Lower leg skin (tissue), 4 donors: Measurements from ENCODE around the gene CORO2A. TPM values are rescaled to one million over a fixed set of nuclear protein-coding genes. Genes with fewer than 3 reads are reported as not detected.

ENCODE experiments used
- DNase-seq, 2 donors: peaks; one replicate each; pipeline ENCODE4 v3.0.0-alpha.2; 2019; ENCODE audit warnings: low spot score in 2 of 2
- H3K4me3 ChIP-seq: fragments of 200-600 bp; sonication (generic); 2 replicates; pipeline ENCODE4 v1.5.1; 2017; ENCODE audit warnings: mild to moderate bottlenecking, low read depth; ENCODE audit not compliant: poor library complexity, severe bottlenecking
- POLR2A ChIP-seq, 2 donors: fragments of 450-650 bp; IDR thresholded peaks; one replicate each; pipeline ENCODE4 v1.6.1; 2016 to 2017; ENCODE audit warnings: antibody characterized with exemption in 2 of 2, mild to moderate bottlenecking in 1 of 2, moderate library complexity in 1 of 2
- WGBS, 2 donors: methylation state at CpG; one replicate each; pipeline ENCODE4 v1.1.5; 2018; 5-methylcytosine and 5-hydroxymethylcytosine counted together
- intact Hi-C: fragments of 100-400 bp; cut with DNase I; formaldehyde crosslinking; loops from one replicate; pipeline ENCODE4 v1.15.0; 2023; ENCODE audit warnings: low total_unique reads
- total RNA-seq, 4 donors: library from RNA; depleted of rRNA; stranded (reverse); fragments of >200 nt; gene quantifications; one replicate each; pipeline ENCODE4 v1.1.0, GENCODE V29; 2016
- TF ChIP-seq, protein P1 (sequence below), 3 donors: fragments of 450-650 bp; IDR thresholded peaks; one replicate each; pipeline ENCODE4 v1.5.1; 2016; ENCODE audit warnings: antibody characterized with exemption in 3 of 3, mild to moderate bottlenecking in 3 of 3, moderate library complexity in 2 of 3

The CORO2A gene
- total RNA-seq, 4 donors from 2014 or later, result 20.8 to 31.4 (median 25.4) TPM

DNA sequence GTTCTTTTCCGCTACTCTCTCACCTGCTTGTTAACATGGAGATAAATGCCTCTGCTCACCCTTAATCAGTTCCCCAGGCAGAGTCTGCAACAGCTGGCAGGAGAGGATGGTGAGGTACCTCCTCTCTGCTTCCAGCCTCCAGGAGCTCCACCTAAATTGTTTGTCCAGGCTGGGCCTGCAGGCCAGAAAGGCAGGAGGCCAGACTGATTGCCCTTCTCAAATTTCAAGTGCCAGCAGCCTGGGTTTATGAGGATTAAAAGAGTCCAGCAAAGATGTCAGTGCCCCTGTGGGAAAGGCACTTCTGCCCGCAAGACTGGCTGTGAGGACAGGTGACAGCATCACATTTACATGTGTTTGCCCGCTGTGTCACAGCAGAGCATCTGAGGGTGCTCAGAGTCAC lies 19.8 kb downstream of the CORO2A start:
- WGBS, 2 donors, result 52 to 82% methylated on average over 3 of the region's 3 CpGs
- no peak for DNase-seq
- intact Hi-C loops, result no loop called here
- no peak overlapping the region for H3K4me3 ChIP-seq
- TF ChIP-seq, protein P1, sequence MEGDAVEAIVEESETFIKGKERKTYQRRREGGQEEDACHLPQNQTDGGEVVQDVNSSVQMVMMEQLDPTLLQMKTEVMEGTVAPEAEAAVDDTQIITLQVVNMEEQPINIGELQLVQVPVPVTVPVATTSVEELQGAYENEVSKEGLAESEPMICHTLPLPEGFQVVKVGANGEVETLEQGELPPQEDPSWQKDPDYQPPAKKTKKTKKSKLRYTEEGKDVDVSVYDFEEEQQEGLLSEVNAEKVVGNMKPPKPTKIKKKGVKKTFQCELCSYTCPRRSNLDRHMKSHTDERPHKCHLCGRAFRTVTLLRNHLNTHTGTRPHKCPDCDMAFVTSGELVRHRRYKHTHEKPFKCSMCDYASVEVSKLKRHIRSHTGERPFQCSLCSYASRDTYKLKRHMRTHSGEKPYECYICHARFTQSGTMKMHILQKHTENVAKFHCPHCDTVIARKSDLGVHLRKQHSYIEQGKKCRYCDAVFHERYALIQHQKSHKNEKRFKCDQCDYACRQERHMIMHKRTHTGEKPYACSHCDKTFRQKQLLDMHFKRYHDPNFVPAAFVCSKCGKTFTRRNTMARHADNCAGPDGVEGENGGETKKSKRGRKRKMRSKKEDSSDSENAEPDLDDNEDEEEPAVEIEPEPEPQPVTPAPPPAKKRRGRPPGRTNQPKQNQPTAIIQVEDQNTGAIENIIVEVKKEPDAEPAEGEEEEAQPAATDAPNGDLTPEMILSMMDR (IDR thresholded peaks at IDR 0.05), result no peak
- TF ChIP-seq POLR2A (IDR thresholded peaks at IDR 0.05), result no peak

DNA sequence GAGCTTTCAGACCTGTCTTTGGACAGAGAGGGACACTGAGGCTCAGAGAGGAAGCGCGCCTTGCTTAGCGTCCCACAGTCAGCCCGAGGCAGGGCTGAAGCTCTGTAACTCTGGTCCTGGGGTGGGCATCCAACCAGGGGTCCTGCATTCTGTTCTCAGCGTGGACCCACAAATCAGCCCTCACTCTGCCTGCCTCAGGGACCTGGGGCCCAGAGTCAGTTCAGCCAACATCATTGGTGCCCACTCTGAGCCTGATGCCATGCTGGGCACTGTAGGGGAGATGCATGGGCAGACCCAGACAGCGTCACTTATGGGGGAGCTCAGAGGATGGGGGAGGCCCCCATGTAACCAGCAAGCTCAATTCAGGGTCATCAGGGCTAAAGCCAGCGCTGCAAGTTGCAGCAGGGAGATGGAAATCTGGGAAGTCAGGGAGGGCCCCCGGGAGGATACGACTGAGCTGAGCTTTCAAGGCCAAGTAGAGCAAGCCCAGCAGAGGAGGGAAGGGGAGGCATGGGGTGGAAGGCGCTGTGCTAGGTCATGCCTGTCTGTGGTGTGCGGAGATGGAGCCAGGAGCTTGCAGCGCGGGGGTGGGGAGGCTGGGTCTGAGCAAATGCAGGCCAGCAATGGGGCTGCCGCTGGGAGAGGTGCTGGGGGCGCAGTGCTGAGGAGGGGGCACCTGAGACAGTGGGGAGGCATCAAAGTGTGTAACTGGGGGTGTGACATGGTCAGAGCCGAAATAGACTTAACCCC lies 21.1 kb downstream of the CORO2A start:
- DNase-seq, result no peak
- H3K4me3 ChIP-seq, result no peak overlapping the region
- intact Hi-C loops, result no loop called here
- TF ChIP-seq, protein P1 (IDR thresholded peaks at IDR 0.05), result no peak
- TF ChIP-seq POLR2A (IDR thresholded peaks at IDR 0.05), result no peak
- 64 to 68% methylated on average over 16 of the region's 16 CpGs for WGBS, 2 donors

DNA sequence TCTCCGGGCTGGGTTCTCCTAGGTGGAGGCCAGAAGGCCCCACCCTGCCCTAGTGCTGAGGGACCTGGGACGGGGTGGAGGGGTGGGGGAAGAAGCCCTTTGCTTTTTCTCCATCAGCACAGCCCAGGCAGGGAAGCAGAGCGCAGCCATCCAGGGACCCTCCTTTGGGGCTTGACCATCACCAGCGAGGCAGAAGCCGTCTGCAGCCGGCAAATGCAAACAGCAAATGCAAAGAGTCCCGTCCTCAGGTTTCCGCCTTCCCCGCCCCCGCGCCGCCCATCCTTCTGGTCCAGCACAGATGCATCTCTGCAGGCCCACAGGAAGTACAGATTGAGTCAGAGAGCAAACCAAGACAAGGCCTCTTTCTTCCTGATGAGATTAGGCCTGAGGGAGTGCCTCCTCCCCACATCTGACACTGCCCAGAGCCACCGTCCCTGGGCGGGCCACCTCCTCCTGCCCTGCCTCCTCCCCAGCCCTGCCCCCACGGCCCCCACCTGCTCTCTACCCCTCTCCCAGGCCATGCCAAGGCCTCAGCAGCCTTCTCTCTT lies 23.4 kb downstream of the CORO2A start:
- no peak overlapping the region for H3K4me3 ChIP-seq
- WGBS, 2 donors, result 59 to 67% methylated on average over 15 of the region's 15 CpGs
- intact Hi-C loops, result no loop called here
- DNase-seq, result no peak
- no peak for TF ChIP-seq POLR2A (IDR thresholded peaks at IDR 0.05)
- TF ChIP-seq, protein P1 (IDR thresholded peaks at IDR 0.05), result no peak

DNA sequence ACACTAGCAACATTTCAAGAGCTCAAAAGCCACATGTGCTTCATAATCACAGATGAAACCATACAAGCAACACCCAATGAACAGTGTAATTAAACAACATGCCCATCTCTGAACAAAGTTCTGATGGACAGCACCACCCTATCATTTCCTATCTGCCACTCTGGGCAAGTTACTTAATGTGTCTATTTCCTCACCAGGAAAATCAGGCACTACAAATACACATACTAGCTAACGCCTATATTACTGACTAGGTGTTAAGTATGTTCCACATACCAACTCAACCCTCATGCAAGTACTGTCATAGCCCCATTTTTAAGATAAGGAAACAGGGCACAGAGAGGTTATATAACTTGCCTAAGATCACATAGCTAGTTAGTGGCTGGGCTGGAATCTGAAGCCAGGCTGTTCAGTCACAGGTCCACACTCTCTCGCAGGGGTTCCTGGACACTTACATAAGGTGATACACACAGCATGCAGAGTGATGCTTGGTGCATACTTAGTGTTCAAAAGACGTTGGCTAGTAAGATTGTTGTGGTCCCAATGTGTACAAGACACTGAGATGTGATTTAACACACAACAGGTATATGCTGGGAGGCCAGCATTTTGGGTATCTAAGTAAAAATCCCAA lies 24.2 kb downstream of the CORO2A start:
- no peak overlapping the region for H3K4me3 ChIP-seq
- 53 to 57% methylated on average over 3 of the region's 3 CpGs for WGBS, 2 donors
- intact Hi-C loops, result no loop called here
- DNase-seq, result no peak
- no peak for TF ChIP-seq POLR2A (IDR thresholded peaks at IDR 0.05)
- TF ChIP-seq, protein P1 (IDR thresholded peaks at IDR 0.05), result no peak

DNA sequence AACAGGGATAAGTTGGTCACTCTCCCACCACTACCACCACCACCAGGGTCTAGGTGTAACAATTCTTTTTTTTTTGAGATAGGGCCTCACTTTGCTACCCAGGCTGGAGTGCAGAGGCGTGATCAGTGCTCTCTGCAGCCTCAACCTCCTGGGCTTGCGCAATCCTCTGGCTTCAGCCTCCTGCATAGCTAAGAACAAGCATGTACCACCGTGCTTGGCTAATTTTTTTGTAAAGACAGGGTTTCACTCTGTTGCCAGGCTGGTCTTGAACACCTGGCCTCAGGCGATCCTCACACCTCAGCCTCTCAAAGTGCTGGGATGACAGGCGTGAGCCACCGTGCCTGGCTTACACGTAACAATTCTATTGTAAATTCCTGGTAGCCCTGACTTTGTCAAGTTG lies 27.5 kb downstream of the CORO2A start:
- TF ChIP-seq POLR2A (IDR thresholded peaks at IDR 0.05), result no peak
- TF ChIP-seq, protein P1 (IDR thresholded peaks at IDR 0.05), result no peak
- 84 to 87% methylated on average over 7 of the region's 7 CpGs for WGBS, 2 donors
- no peak for DNase-seq
- H3K4me3 ChIP-seq, result no peak overlapping the region
- intact Hi-C loops, result no loop called here
